SU-DHL-6 (cell line): ENCODE results near the gene ACTMAP.
A peak's percentile ranks its signal among the peaks of the same experiment; 100 is the strongest.

Experiments
- H2AFZ ChIP-seq: fragments of 200-600 bp; sonication (generic); 2 replicates; pipeline ENCODE4 v1.6.1; 2014; ENCODE audit warnings: low read depth, mild to moderate bottlenecking, moderate library complexity, mixed read lengths, antibody characterized with exemption, low read length; ENCODE audit not compliant: severe bottlenecking
- H3F3A ChIP-seq: fragments of 200-600 bp; shearing (Covaris generic); 2 replicates; pipeline ENCODE4 v1.6.0; 2016; ENCODE audit warnings: antibody characterized with exemption, mild to moderate bottlenecking; ENCODE audit not compliant: insufficient read depth
- H3K27ac ChIP-seq: fragments of 200-600 bp; sonication (generic); 2 replicates; pipeline ENCODE4 v1.5.1; 2016; ENCODE audit warnings: low read depth, mild to moderate bottlenecking, low read length, moderate library complexity, mixed read lengths
- H3K27me3 ChIP-seq: fragments of 200-600 bp; sonication (generic), shearing (Covaris generic); 2 replicates; pipeline ENCODE4 v1.6.0; 2014; ENCODE audit warnings: mild to moderate bottlenecking, low read length
- H3K36me3 ChIP-seq: fragments of 200-600 bp; sonication (generic); 2 replicates; pipeline ENCODE4 v1.6.1; 2014; ENCODE audit warnings: mild to moderate bottlenecking, low read length, mixed read lengths
- H3K4me2 ChIP-seq: fragments of 300-600, 200-600 bp; shearing (Covaris generic), sonication (generic); 2 replicates; pipeline ENCODE4 v1.6.0; 2014; ENCODE audit warnings: low read length, low read depth, mild to moderate bottlenecking; ENCODE audit not compliant: poor library complexity, severe bottlenecking
- H3K4me3 ChIP-seq: fragments of 200-600 bp; sonication (generic); 2 replicates; pipeline ENCODE4 v1.5.1; 2014; ENCODE audit warnings: antibody characterized with exemption, low read length, mild to moderate bottlenecking, mixed read lengths; ENCODE audit not compliant: insufficient read depth, poor library complexity, severe bottlenecking
- H3K79me2 ChIP-seq: fragments of 200-600 bp; sonication (generic); 2 replicates; pipeline ENCODE4 v1.6.1; 2014; ENCODE audit warnings: mild to moderate bottlenecking, low read length, moderate library complexity; ENCODE audit not compliant: insufficient read depth
- H3K9ac ChIP-seq: fragments of 200-600 bp; sonication (generic); 2 replicates; pipeline ENCODE4 v1.7.0; 2014; ENCODE audit warnings: mild to moderate bottlenecking, low read length
- H3K9me2 ChIP-seq: fragments of 200-600 bp; sonication (generic); replicated peaks from 2 replicates; pipeline ENCODE4 v1.6.1; 2014; ENCODE audit warnings: low read length; ENCODE audit not compliant: insufficient read depth
- H3K9me3 ChIP-seq: fragments of 200-600 bp; sonication (generic); 2 replicates; pipeline ENCODE4 v1.6.1; 2014; ENCODE audit warnings: low read length, mixed read lengths; ENCODE audit not compliant: insufficient read depth
- H4K20me1 ChIP-seq: fragments of 200-600 bp; sonication (generic); 2 replicates; pipeline ENCODE4 v1.6.1; 2014; ENCODE audit warnings: low read depth, mild to moderate bottlenecking, antibody characterized with exemption, low read length, moderate library complexity, mixed read lengths
- CTCF ChIP-seq: fragments of 200-600 bp; sonication (generic); IDR thresholded peaks from one replicate; pipeline ENCODE4 v1.5.1; 2017; ENCODE audit warnings: antibody characterized with exemption, mild to moderate bottlenecking, low read length, moderate library complexity; ENCODE audit not compliant: insufficient read depth, poor library complexity, severe bottlenecking
- EZH2phosphoT487 ChIP-seq: fragments of 200-600 bp; sonication (generic), shearing (Covaris generic); conservative IDR thresholded peaks from 2 replicates; pipeline ENCODE4 v1.6.1; 2018; ENCODE audit warnings: mild to moderate bottlenecking, antibody characterized with exemption, low read length, moderate library complexity, mixed read lengths

The ACTMAP gene

GRCh38 chr19:40750874-40751537, 729 bp upstream of the ACTMAP start, which contains the start of gene SNRPA:
Gene SNRPA, plus strand, starts transcription at chr19:40751203. Its CDS starts 206 bp downstream, at chr19:40751409.
- Histone ChIP-seq H3F3A (no peaks in the 10 kb centered on the region), H3K27ac (peak within 1 kb of the TSS; percentile 91), H2AFZ (peak within 1 kb of the TSS; percentile 23), H3K79me2 (peaks cover 49% of the 10 kb centered on the region), H3K9ac (peak within 1 kb of the TSS; percentile 84), H3K27me3 (no peaks in the 10 kb centered on the region), H3K36me3 (peaks cover 6% of the 10 kb centered on the region), H3K4me3 (peak within 1 kb of the TSS; percentile 70), H4K20me1 (peaks cover 9% of the 10 kb centered on the region; the same call in 1 of the 2 replicates), H3K4me2 (peak within 1 kb of the TSS; percentile 94), H3K9me3 (no peaks in the 10 kb centered on the region), H3K9me2 (no peaks in the 10 kb centered on the region)
- TF ChIP-seq CTCF (no peak), EZH2phosphoT487 (no peak)

- H3K9me2 ChIP-seq = no peaks in the 10 kb centered on the region
Measured at GRCh38 chr19:40747536-40747935, 2.7 kb downstream of the ACTMAP start.

GRCh38 chr19:40745402-40745780, 4.9 kb downstream of the ACTMAP start:
- no peaks in the 10 kb centered on the region for H4K20me1 ChIP-seq
- no peak overlapping the region for H2AFZ ChIP-seq
- no peaks in the 10 kb centered on the region for H3K9me2 ChIP-seq
- no peaks in the 10 kb centered on the region for H3K9me3 ChIP-seq
- no peaks in the 10 kb centered on the region for H3K36me3 ChIP-seq
- no peak overlapping the region for H3K27ac ChIP-seq
- H3K27me3 ChIP-seq = no peaks in the 10 kb centered on the region
- H3K4me2 ChIP-seq = no peak overlapping the region
- H3K4me3 ChIP-seq = no peak overlapping the region
- no peak overlapping the region for H3K9ac ChIP-seq
- no peaks in the 10 kb centered on the region for H3F3A ChIP-seq
- TF ChIP-seq EZH2phosphoT487 = no peak
- TF ChIP-seq CTCF = no peak
- no peaks in the 10 kb centered on the region for H3K79me2 ChIP-seq

More at GRCh38 chr19:40747536-40747935, 2.7 kb downstream of the ACTMAP start:
- no peaks in the 10 kb centered on the region for H3F3A ChIP-seq
- H4K20me1 ChIP-seq = no peaks in the 10 kb centered on the region
- H3K27ac ChIP-seq = no peak overlapping the region
- no peak overlapping the region for H3K9ac ChIP-seq
- no peaks in the 10 kb centered on the region for H3K9me3 ChIP-seq
- no peaks in the 10 kb centered on the region for H3K27me3 ChIP-seq
- TF ChIP-seq EZH2phosphoT487 (no peak), CTCF (no peak)
- H3K79me2 ChIP-seq = peaks cover 15% of the 10 kb centered on the region
- H3K36me3 ChIP-seq = no peaks in the 10 kb centered on the region
- no peak overlapping the region for H3K4me3 ChIP-seq
- H2AFZ ChIP-seq = no peak overlapping the region
- no peak overlapping the region for H3K4me2 ChIP-seq
